ENCODE results near the gene MARCHF2.
A peak's percentile ranks its signal among the peaks of the same experiment; 100 is the strongest.
"Not testable (repeated sequence)": the region's sequence is repeated elsewhere in the genome, so short reads cannot be mapped to it uniquely, and the experiment has no call there.

The MARCHF2 gene

GRCh38 chr19:8426283-8426682 is 13.2 kb downstream of the MARCHF2 start:
- TF ChIP-seq CTCF (IDR thresholded peaks at IDR 0.05; ENCODE audit: low read depth, low read length), result no peak
- no peak for DNase-seq (ENCODE audit: low read depth in 2 of 2)
- H3K4me3 ChIP-seq (replicated peaks in 1 of 2; ENCODE audit: low read depth in 2 of 2, low read length in 2 of 2), result no peak overlapping the region

GRCh38 chr19:8429044-8429443 is 15.9 kb downstream of the MARCHF2 start:
- no peak for DNase-seq (ENCODE audit: low read depth in 2 of 2)
- no peak overlapping the region for H3K4me3 ChIP-seq (replicated peaks in 1 of 2; ENCODE audit: low read depth in 2 of 2, low read length in 2 of 2)
- no peak for TF ChIP-seq CTCF (IDR thresholded peaks at IDR 0.05; ENCODE audit: low read depth, low read length)

GRCh38 chr19:8429826-8430225 is 16.7 kb downstream of the MARCHF2 start:
- no peak for TF ChIP-seq CTCF (IDR thresholded peaks at IDR 0.05; ENCODE audit: low read depth, low read length)
- H3K4me3 ChIP-seq (replicated peaks in 1 of 2; ENCODE audit: low read depth in 2 of 2, low read length in 2 of 2), result no peak overlapping the region
- no peak for DNase-seq (ENCODE audit: low read depth in 2 of 2)

GRCh38 chr19:8430650-8431049 is 17.5 kb downstream of the MARCHF2 start:
- TF ChIP-seq CTCF (IDR thresholded peaks at IDR 0.05; ENCODE audit: low read depth, low read length), result no peak
- no peak overlapping the region for H3K4me3 ChIP-seq (replicated peaks in 1 of 2; ENCODE audit: low read depth in 2 of 2, low read length in 2 of 2)
- no peak for DNase-seq (ENCODE audit: low read depth in 2 of 2)

- no peak overlapping the region for H3K4me3 ChIP-seq (replicated peaks in 1 of 2; ENCODE audit: low read depth in 2 of 2, low read length in 2 of 2)
- no peak for TF ChIP-seq CTCF (IDR thresholded peaks at IDR 0.05; ENCODE audit: low read depth, low read length)
- DNase-seq (ENCODE audit: low read depth in 2 of 2), result no peak
These were observed 25.1 kb downstream of the MARCHF2 start for GRCh38 chr19:8438236-8438635.

- no peak overlapping the region for H3K4me3 ChIP-seq (replicated peaks in 1 of 2; ENCODE audit: low read depth in 2 of 2, low read length in 2 of 2)
- TF ChIP-seq CTCF (IDR thresholded peaks at IDR 0.05; ENCODE audit: low read depth, low read length), result no peak
- no peak for DNase-seq (ENCODE audit: low read depth in 2 of 2)
These were observed 28.8 kb downstream of the MARCHF2 start for GRCh38 chr19:8441725-8442544.

- not testable (repeated sequence) for DNase-seq (ENCODE audit: low read depth in 2 of 2)
These were observed 31.1 kb downstream of the MARCHF2 start for GRCh38 chr19:8444140-8444676.

More at GRCh38 chr19:8444140-8444676, 31.1 kb downstream of the MARCHF2 start:
- peak overlapping the region; percentile 50 to 95 for H3K4me3 ChIP-seq (replicated peaks in 1 of 2; ENCODE audit: low read depth in 2 of 2, low read length in 2 of 2)
